ENCODE data around the gene UNC13C. TPM values are rescaled to one million over a fixed set of nuclear protein-coding genes. Genes with fewer than 3 reads are reported as not detected.

UNC13C gene
- total RNA-seq, 1 donor from 2014 or later: 1.6 TPM

DNA sequence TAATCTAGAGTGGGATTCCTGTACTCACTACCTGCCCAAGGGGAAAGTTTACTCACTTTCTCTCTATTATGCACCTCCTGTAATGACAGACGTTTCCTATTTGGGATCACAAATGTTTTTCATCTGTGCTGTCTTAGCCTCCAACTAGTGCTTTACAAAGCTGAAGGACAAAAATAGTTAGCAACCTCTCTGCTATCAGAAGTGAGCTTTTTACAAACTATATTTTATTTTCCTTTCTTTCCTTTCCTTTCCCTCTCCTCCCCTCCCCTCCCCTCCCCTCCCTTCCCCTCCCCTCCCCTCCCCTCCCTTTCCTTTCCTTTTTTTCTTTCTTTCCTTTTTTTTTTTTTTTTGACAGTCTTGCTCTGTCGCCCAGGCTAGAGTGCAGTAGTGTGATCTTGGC is 130.8 kb downstream of the UNC13C start:
- DNase-seq (ENCODE audit: low spot score): no peak

DNA sequence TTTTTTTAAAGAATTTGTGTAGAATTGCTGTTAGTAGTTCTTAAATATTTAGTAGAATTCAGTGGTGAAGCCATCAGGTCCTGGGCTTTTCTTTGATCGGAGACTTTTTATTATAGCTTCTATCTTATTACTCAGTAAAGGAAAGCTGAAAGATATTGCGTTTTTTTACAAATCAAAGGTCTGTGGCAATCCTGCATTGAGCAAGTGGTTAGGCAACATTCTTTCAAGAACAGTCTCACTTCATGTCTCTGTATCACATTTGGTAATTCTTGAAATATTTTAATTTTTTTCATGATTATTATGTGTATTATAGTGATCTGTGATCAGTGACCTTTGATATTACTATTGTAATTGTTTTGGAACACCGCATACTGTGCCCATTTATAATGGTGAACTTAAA is 140.8 kb downstream of the UNC13C start:
- no peak for DNase-seq (ENCODE audit: low spot score)

DNA sequence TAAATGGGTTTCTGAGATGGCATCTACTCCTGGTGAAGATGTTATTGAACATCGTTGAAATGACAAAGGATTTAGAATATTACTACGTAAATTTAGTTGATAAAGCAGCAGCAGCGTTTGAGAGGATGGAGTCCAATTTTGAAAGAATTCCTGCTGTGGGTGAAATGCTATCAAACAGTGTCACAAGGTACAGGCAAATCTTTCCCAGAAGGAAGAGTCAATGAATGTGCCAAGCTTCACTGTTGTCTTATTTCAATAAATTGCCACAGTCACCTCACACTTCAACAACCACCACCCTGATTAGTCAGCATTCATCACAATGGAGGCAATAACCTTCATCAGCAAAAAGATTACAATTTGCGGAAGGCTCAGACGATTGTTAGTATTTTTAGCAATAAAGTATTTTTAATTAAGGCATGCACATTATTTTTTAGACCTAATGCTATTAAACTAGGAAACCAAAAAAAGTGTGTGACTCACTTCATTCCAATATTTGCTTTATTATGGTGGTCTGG is 142.8 kb downstream of the UNC13C start:
- DNase-seq (ENCODE audit: low spot score): no peak

DNA sequence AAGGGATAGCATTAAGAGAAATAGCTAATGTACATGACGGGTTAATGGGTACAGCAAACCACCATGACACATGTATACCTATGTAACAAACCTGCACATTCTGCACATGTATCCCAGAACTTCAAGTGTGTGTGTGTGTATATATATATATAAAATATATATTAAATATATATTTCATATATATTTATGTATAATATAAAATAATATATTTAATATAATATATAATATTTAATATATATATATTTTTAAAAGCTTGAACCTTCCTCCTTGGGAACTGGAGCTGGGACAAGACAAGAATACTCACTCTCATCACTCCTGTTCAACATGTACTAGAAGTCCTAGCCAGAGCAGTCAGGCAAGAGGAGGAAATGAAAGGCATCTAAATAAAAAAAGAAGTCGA is 149.3 kb downstream of the UNC13C start:
- no peak for DNase-seq (ENCODE audit: low spot score)

DNA sequence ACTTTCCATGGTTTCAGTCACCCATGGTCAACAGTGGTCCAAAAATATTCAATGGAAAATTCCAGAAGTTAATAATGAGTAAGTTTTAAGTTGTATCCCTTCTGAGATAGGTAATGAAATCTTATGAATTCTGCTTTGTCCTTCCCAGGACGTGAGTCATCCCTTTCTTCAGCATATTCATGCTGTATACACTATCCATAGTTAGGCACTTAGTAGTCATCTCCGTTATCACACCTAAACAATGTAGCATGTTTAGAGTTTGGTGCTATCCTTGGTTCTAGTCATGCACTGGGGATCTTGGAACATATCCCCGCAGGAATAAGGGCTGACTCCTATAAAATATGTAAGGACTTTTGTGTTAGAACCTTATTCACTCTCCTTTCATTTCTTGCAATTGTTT is 153.2 kb downstream of the UNC13C start:
- DNase-seq (ENCODE audit: low spot score): no peak

DNA sequence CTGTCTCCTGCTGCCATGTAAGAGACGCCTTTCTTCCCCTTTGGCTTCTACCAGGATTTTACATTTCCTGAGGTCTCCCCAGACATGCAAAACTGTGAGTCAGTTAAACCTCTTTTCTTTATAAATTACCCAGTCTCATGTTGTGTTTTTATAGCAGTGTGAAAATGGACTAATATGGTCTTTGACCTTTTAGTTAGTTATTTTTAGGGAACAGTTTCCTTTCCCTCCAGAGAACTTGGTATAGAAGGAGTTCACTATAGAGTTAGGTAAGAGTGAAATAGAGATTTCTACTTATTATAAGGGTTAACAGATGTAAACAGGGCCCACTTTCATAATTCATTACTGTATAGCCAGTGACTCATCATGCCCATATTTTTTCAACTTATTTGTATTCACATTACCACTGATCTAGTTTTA is 170.9 kb downstream of the UNC13C start:
- no peak for DNase-seq (ENCODE audit: low spot score)

DNA sequence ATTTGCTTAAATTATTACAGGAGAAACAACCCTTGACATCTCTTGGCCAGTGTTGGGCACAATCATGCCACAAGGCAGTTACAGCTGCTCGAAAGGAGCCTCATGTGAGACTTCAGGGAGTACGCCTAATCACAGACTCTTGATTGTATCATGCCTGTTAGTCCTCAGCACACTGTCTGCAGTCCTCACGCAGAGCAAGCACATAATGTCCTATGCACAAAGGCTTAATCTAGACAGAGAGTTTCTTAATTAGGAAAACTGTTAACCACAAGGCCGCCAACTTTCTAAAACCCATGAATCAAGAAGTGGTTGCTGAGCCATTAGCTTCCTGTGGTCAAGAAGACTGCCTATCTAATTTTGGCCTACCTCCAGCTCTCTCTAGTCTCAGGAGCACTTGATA is 172.0 kb downstream of the UNC13C start:
- DNase-seq (ENCODE audit: low spot score): no peak

DNA sequence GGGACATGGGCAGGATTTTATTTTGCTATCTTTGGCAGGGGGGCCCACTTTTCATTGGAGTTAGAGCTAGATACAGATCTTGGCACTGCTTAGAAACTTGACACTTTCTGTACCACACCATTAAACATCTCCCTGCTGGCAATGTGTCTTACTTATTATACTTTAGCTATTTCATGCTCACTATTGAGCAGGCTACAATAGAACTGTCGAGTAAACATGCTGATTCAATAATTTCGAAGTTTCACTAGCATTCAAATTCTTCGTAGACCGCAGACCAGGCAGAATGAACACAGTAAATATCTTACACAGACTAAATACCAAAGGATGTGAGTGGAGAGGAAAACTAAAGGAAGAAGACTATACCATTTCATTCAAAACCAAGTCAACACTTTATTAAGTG is 180.8 kb downstream of the UNC13C start:
- DNase-seq (ENCODE audit: low spot score): no peak

DNA sequence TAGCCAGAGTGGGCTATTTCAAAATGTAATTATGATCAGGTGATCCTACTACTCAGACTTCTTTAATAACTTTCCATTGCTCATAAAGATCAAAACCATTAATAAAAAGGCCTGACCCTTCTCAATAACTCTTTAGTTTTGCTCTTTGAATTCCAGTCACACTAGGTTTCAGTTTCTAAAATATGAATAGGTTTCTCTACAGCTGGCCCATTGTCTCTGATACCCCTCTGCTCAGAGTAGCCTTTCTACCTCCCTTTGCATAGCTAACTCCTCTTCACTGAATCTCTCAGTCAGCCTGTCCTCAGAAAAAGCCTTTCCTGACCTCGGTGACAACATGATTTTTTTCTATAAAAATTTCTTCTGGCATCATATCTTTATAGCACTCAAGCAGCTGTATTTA is 209.1 kb downstream of the UNC13C start:
- no peak for DNase-seq (ENCODE audit: low spot score)

DNA sequence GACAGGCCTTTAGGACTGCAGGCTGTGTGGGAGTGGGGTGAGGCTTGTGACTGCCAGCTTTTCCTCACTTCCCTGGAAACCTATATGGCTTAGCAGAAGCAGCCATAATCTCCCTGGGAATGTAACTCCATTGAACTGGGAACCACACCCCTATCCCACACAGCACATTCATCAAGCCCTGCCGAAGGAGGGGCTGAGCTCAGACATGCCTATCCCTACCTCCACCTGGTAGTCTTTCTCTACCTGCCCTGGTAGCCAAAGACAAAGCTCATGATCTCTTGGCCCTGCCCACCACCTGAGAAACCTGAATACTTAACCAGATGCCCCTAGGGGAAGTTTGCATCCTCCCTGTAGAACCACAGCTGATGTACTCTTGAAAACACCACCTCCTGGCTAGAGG is 219.8 kb downstream of the UNC13C start:
- DNase-seq (ENCODE audit: low spot score): no peak

DNA sequence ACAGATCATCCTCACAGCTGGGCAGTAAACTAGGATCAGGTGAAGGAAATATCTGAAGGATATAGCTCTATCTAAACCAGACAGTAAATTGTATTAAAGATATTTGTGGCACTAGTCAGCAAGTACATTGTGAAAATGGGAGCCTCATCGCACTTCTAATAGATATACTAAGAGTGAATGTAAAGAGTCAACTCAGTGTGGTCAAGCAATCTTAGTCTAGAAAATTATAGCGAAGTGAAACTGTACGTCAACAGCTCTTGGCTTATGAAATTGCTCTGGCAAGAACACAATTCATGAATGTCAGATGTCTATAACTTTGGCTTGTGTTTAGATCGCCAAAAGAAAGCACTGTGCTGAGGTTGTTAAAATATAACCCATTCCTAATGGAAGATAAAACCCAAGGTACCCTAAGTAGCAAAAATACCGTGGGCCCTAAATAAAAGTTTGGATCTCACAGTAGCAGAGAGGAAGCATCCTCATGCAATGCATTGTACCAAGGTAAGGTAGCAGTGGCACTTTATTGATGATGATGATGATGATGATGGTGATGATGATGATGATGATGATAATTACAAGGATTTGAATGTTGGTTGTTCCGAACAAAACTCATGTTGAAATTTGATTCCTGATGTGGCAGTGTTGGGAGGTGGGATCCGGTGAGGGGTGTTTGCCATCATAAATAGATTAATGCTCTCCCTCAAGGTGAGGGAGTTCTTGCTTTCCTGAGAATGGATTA is 228.5 kb downstream of the UNC13C start:
- DNase-seq (ENCODE audit: low spot score): no peak

DNA sequence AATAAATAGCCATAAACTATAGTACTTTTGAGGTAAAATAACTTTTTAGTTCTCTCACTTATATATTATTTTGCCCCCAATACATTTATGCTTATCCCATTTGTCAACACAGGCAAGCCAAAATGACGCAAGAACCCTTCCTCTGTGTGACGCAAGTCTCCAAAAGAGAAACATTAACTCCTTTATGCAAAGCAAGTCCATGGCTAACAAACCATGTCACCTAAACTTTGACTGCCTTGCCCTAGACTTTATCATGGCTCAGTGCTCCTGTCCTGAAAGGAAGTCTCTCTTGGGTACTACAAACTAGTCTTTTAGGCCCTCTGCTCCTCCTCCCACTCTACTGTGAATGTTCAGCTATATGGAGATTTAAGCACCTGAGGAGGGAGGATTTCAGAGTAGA is 230.5 kb downstream of the UNC13C start:
- DNase-seq (ENCODE audit: low spot score): no peak

DNA sequence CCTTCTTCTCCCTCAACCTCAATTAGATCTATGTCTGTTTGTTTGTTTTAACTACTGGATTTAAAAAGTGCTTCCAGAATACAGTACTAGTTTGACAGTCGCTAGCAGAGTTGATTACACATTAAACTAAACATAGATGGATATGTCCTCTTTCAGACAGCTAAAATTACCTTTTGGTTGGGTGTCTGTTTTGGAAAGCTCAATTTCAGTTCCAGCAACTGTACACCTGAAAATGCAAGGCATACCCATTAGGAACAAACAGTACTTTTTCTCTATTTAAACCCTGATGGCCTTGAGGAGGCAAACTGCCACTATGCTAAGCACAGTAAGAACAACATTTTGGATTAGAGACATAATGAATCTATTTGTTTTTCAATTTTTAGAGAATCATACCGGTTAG is 234.4 kb downstream of the UNC13C start:
- DNase-seq (ENCODE audit: low spot score): no peak

DNA sequence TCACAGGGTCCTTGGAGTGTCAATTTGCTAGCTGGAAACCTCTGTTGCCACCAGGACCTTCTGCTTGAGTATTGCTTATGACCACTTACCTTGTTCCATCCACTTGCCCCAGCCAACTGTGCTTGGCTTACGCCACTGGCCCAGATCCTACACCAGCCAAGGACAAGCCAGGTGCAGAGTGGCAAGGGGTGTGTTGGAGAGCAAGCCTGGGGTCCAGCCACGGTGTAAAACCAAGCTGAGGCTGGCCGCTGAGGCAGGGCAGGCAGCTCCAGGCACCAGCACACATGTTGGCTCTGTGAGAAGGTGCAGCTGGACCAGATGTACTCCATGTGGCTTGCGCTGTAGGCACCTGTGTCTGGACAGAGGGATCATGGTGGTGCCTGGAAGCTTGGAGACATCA is 248.2 kb downstream of the UNC13C start:
- DNase-seq (ENCODE audit: low spot score): no peak

DNA sequence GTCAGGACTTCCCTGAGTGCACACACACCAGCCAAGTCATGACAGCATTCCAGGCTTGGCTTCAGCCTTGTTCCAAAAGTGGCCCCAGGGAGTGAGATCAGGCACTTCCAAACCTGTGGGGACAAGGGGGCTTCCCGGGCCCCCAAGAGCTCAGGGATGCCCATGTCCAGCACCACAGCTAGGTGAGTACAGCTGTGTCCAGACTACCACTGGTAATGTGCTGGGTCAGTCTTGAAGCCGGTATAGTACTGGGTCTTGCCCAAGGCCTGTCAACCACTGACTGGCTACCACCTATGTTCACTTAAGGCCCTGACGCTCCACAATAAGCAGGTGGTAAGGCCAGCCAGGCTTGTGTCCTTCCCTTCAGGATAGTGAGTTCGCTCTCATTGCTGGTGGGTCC is 249.3 kb downstream of the UNC13C start:
- no peak for DNase-seq (ENCODE audit: low spot score)

DNA sequence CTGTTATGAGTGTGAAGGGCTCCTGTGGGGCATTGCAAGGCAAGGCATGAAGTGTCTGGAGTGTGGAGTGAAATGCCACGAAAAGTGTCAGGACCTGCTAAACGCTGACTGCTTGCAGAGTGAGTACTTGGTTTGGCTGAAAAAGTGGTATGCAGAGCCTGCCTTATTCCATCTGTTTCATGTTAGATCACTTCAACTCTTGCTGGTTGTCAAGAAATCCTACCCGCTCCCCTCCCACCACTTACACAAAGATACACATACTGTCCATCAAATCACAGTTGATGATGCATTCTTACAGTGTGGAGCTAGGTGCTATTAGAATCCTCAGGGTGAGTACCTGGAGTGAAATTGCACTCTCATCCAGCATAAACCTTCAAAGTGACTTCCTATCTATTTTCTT is 272.1 kb downstream of the UNC13C start:
- DNase-seq (ENCODE audit: low spot score): no peak

DNA sequence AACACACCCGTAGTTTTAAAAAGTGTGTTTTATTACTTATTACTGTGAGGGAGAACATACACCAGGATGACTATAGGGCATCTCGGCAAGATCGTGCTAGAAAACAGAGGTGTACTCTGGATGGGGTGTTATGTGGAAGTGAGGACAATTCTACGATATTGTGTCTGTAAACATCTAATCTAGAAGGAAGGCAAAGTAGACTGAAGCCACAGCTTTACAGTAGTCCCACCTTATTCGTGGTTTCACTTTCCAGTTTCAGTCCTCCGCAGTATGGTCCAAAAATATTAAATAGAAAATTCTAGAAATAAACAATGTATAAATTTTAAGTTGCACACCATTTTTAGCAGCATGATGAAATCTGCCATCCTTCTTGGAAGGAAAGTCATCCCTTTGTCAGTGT is 277.9 kb downstream of the UNC13C start:
- DNase-seq (ENCODE audit: low spot score): no peak

DNA sequence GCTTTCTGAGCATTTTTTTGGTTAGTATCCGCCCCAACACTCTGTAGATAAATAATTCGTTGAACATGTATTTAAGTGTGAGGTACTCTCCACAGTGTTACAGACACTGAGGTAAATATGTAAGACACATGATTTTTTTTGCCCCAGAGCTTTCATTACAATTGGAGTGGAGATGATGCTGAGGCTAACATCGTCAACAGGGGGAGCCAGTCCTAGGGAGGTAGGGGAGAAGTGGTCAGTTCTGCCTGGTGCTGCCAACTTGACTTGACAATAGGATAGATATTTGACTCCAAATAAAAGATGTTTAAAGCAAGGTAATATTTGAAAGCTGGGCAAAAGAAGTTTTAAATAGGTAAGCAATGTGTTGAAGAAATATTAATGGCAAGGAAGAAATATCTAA is 295.7 kb downstream of the UNC13C start:
- DNase-seq (ENCODE audit: low spot score): no peak

DNA sequence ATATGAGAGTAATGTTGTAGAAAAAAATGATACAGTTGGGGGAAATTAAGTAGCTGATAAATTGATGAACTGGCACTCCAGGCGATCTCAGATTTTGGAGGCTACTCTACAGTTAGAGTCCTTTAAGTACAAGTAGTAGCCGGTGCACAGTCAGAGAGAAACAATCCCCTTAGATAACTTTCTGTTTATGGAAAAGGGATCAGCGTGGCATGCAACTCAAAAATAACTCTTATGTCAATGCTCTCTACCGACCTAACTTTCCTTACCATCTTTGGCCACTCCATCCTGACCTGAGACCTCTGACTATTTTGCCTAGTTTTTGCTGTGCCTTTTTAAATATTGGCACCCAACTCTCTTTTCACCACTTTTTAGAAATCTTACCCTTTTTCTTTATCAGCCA is 299.6 kb downstream of the UNC13C start:
- DNase-seq (ENCODE audit: low spot score): no peak

DNA sequence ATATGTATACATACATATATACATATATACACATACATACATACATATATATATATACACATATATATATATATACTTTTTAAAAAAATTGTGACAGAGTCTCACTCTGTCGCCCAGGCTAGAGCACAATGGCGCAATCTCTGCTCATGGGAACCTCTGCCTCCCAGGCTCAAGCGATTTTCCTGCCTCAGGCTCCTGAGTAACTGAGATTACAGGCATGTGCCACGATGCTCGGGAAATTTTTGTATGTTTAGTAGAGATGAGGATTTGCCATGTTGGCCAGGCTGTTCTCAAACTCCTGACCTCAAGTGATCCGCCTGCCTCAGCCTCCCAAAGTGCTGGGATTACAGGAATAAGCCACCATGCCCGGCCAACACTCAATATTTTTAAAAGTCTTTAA is 302.5 kb downstream of the UNC13C start:
- no peak for DNase-seq (ENCODE audit: low spot score)

DNA sequence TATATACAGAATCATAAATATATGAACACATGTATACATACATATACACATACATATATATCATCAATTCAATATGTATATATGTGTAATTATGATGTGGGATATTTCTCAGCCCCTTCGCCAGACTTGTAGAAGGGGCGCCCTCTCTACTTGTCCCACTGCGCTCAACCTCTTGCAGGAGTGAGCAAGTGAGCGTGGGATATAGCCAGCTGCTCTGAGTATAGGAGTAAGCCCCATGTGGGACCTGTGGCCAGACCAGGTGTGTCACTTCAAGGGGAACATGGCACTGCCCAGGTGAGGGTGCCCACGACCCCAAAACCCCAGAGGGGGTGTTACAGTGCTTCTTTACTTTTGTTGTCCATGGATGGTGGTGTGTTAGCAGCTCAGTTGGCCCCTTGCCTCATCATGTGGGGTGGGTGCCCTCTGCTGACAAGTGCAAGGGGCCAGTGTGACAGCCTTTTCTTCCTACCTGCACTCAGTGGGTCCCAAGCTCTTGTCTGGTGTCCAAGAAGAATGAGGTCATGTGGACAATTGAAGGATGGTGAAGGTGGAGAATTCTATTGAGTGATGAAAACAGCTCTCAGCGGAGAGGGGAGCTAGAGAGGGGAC is 304.1 kb downstream of the UNC13C start:
- DNase-seq (ENCODE audit: low spot score): no peak

DNA sequence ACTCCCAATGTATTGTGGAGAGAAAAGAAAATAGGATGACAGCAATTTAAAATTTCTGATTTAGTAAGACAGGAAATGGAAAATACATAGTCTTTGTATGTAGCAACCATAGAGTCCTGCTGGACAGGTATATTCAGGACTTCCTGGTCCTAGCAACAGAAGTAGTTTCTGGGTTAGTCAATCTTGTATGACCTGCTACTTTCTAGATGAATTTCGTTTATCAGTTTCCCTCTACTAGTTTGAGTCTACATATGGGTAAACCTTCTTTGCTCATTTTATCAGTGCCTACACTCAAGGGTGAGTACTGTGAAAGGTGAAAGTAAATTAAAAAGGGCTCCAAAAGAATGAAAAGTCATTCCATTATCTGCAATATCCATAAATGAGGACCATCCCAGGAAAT is 309.8 kb downstream of the UNC13C start:
- DNase-seq (ENCODE audit: low spot score): no peak

DNA sequence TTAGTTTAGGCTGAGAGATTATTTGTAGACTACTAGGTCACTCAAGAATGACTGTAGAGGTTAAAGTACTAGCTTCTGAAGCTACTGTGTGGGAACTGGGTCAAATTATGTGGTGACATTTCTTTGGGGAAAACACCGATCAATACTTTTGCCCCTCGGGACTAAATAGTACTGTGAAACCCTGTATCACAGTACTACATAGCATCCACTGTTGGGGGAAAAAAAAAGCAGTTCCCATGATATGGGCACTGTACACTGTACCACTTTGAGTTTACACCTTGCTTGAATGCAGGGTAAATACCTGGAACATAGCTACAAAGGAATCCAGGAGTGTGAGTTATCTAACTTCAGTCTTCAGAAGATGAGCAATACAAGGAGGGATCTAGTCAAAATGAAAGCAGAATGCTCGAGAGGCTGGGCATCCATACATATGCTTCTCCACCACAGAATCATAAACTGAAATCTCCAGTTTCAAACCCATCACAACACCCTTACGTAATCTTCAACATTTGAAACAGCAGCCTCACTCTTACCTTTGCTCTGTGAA is 311.4 kb downstream of the UNC13C start:
- DNase-seq (ENCODE audit: low spot score): no peak
